ENCODE results near the gene CACNA2D4. TPM values are rescaled to one million over a fixed set of nuclear protein-coding genes. Genes with fewer than 3 reads are reported as not detected.

The CACNA2D4 gene
- total RNA-seq, 4 donors from 2014 or later: 0.27 to 3.1 (median 0.92) TPM

DNA sequence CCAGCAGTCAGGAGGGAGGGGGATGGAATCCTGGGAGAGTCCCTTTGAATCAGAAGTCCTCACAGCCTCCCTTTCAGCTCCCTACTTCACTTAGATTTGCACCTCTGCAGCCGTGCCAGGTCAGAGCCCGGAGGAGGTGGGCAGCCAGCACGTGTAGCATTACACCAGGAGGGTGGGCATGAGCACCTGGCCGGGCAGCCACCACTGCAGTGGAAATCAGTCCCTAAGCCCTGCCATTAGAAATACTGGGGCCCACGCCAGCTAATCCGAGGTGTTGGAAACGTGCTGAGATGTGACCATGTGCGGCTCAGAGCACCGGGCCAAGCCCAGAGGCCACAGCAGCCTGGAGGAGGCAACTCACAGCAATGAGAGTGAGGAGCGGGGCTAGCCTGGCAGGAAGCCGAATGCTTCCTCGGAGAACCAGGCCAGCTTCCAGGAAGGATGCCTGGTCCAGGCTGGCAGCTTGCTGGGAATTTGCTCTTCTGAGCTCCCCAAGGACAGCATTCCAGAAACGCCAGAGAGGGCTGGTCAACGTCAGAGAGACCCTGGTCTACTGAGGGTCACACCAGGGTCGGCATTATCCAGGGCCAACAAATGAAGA, 9.4 kb upstream of the CACNA2D4 start:
- intact Hi-C loops (cut with DNase I): no loop called here
- DNase-seq: no peak
- TF ChIP-seq, protein P1, sequence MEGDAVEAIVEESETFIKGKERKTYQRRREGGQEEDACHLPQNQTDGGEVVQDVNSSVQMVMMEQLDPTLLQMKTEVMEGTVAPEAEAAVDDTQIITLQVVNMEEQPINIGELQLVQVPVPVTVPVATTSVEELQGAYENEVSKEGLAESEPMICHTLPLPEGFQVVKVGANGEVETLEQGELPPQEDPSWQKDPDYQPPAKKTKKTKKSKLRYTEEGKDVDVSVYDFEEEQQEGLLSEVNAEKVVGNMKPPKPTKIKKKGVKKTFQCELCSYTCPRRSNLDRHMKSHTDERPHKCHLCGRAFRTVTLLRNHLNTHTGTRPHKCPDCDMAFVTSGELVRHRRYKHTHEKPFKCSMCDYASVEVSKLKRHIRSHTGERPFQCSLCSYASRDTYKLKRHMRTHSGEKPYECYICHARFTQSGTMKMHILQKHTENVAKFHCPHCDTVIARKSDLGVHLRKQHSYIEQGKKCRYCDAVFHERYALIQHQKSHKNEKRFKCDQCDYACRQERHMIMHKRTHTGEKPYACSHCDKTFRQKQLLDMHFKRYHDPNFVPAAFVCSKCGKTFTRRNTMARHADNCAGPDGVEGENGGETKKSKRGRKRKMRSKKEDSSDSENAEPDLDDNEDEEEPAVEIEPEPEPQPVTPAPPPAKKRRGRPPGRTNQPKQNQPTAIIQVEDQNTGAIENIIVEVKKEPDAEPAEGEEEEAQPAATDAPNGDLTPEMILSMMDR (IDR thresholded peaks at IDR 0.05): no peak
- TF ChIP-seq POLR2A (IDR thresholded peaks at IDR 0.05): no peak

DNA sequence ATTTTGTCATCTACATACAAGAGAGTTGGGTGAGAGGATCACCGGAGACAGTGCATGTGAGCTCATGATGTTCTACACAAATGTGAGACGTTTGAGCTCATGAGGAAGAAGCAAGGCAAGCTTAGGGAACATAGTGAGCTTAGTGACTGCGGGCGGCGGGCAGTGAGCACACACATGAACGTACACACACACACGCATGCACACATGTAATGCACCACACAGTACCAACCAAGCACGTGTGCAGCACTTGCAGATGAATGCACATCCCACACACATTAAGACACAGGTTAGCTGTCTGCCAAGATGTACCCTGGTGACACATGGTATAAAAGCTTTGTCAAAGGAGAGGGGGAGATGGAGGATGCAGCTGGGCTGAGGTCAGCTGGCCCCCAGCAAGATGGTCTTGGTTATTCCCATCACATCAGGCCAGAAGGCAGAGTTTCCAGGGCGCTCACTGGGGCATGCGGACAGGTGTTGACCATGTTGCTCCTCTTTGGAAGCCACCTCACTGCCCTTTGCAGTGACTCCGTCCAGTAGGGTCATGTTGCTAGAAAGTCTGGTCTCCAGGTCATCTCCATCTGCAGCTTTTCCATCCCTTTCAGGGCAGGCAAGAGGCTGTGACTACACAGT, 8.7 kb upstream of the CACNA2D4 start:
- intact Hi-C loops (cut with DNase I): no loop called here
- TF ChIP-seq, protein P1 (IDR thresholded peaks at IDR 0.05): no peak
- no peak for TF ChIP-seq POLR2A (IDR thresholded peaks at IDR 0.05)
- Histone ChIP-seq H3K27ac (no peak overlapping the region), H3K4me3 (no peak overlapping the region), H3K9me3 (no peaks in the 10 kb centered on the region), H3K27me3 (peaks cover 0 to 36% (median 0%) of the 10 kb centered on the region in 4 donors), H3K4me1 (peaks cover 0 to 18% (median 3%) of the 10 kb centered on the region in 3 donors), H3K36me3 (no peaks in the 10 kb centered on the region)
- no peak for DNase-seq
- WGBS, 2 donors: 89 to 94% methylated on average over 8 to 10 of the region's 11 CpGs

More for the DNA sequence above, 9.4 kb upstream of the CACNA2D4 start:
- H3K27me3 ChIP-seq: peaks cover 0 to 29% (median 0%) of the 10 kb centered on the region in 4 donors
- peaks cover 0 to 24% (median 3%) of the 10 kb centered on the region in 3 donors for H3K4me1 ChIP-seq
- H3K36me3 ChIP-seq: no peaks in the 10 kb centered on the region
- H3K9me3 ChIP-seq: no peaks in the 10 kb centered on the region
- H3K4me3 ChIP-seq: no peak overlapping the region
- WGBS, 2 donors: 59 to 60% methylated on average over 5 to 15 of the region's 15 CpGs
- H3K27ac ChIP-seq: no peak overlapping the region

DNA sequence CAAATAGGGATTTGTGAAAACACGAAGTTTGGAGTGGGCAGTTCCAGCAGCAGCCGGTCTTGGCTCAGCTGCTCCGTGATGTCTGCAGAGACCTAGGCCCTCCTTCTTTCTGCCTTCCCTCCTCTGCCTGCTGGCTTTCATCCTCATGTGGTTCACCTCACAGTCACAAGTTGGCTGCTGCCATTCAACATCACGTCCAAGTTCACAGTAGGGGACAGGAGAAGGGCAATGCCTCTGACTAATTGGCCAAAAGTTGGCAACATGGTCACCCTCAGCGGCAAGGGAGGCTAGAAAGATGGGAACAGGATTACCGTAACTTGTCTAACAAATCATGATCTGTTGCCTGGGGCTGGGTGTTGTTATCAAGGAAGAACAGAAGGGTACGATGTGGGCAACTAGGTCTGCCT, 7.8 kb upstream of the CACNA2D4 start:
- intact Hi-C loops (cut with DNase I): no loop called here
- WGBS, 2 donors: 61 to 66% methylated on average over 4 to 6 of the region's 7 CpGs
- Histone ChIP-seq H3K36me3 (no peaks in the 10 kb centered on the region), H3K4me3 (no peak overlapping the region), H3K27me3 (peaks cover 0 to 37% (median 0%) of the 10 kb centered on the region in 4 donors), H3K9me3 (no peaks in the 10 kb centered on the region), H3K27ac (no peak overlapping the region), H3K4me1 (peaks cover 0 to 16% (median 3%) of the 10 kb centered on the region in 3 donors)
- TF ChIP-seq, protein P1 (IDR thresholded peaks at IDR 0.05): no peak
- no peak for TF ChIP-seq POLR2A (IDR thresholded peaks at IDR 0.05)
- DNase-seq: no peak

DNA sequence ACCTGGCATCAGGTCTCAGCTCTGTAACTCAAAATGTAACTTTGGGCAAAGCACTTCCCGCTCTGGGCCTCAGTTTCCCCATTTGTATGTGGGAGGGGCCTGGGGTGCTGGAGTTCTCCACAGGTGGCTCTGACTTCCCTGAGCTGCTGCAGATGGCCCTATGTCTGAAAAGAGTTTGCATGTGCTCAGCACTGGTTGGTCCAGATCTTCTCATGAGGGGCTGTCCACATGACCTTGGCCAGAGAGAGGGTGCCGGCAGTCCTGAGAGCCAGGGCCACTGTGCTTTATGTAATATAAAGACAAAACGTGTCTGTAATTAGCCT, 7.2 kb upstream of the CACNA2D4 start:
- no peak overlapping the region for H3K4me3 ChIP-seq
- 61 to 72% methylated on average over 2 of the region's 3 CpGs for WGBS, 2 donors
- H3K27ac ChIP-seq: no peak overlapping the region
- intact Hi-C loops (cut with DNase I): no loop called here
- H3K4me1 ChIP-seq: peaks cover 0 to 16% (median 3%) of the 10 kb centered on the region in 3 donors
- TF ChIP-seq, protein P1 (IDR thresholded peaks at IDR 0.05): no peak
- TF ChIP-seq POLR2A (IDR thresholded peaks at IDR 0.05): no peak
- H3K27me3 ChIP-seq: peaks cover 0 to 31% (median 0%) of the 10 kb centered on the region in 4 donors
- no peaks in the 10 kb centered on the region for H3K9me3 ChIP-seq
- H3K36me3 ChIP-seq: no peaks in the 10 kb centered on the region
- DNase-seq: no peak

DNA sequence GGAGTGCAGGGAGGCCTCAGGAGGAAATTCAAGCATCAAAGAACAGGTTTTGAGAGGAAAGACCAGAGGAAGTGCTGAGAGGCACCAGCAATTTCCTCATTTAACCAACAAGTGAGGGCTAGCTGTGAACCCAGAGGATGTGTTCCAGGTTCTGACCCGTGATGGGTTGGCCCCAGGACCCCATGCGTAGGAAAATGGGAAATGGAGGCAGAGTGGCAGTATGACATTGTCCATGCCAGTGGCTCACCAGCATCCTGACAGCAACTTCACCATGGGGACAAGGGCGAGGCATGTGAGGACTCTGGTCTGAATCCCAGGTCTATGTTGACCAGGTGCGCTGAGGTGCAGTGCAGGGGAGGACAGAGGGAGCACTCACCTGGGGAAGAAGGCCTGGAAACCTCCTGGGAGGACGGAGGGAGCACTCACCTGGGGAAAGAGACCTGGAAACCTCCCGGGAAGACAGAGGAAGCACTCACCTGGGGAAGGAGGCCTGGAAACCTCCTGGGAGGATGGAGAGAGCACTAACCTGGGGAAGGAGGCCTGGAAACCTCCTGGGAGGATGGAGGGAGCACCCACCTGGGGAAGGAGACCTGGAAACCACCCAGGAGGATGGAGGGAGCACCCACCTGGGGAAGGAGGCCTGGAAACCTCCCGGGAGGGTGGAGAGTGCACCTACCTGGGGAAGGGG, 6.7 kb upstream of the CACNA2D4 start:
- intact Hi-C loops (cut with DNase I): no loop called here
- Histone ChIP-seq H3K4me3 (no peak overlapping the region), H3K27ac (no peak overlapping the region), H3K27me3 (peaks cover 0 to 29% (median 0%) of the 10 kb centered on the region in 4 donors), H3K9me3 (no peaks in the 10 kb centered on the region), H3K4me1 (peaks cover 0 to 16% (median 3%) of the 10 kb centered on the region in 3 donors), H3K36me3 (no peaks in the 10 kb centered on the region)
- DNase-seq: no peak
- 62 to 72% methylated on average over 7 of the region's 7 CpGs for WGBS, 2 donors
- TF ChIP-seq, protein P1 (IDR thresholded peaks at IDR 0.05): no peak
- TF ChIP-seq POLR2A (IDR thresholded peaks at IDR 0.05): no peak
